C4-2B (cell line): ENCODE data around the gene HOXB5.

Experiments used
- H3K27ac ChIP-seq: fragments of 450-650 bp; 2 replicates; pipeline ENCODE4 v1.5.1; 2017
- ZFX ChIP-seq: fragments of 450-650 bp; IDR thresholded peaks from 2 replicates; pipeline ENCODE4 v1.6.1; 2017
- TF ChIP-seq, protein P1 (sequence below): fragments of 450-650 bp; conservative IDR thresholded peaks from 2 replicates; pipeline ENCODE4 v1.5.1; 2017; ENCODE audit warnings: mild to moderate bottlenecking

The HOXB5 gene

GRCh38 chr17:48606892-48607614 lies 13.5 kb upstream of the HOXB5 start:
- TF ChIP-seq, protein P1, sequence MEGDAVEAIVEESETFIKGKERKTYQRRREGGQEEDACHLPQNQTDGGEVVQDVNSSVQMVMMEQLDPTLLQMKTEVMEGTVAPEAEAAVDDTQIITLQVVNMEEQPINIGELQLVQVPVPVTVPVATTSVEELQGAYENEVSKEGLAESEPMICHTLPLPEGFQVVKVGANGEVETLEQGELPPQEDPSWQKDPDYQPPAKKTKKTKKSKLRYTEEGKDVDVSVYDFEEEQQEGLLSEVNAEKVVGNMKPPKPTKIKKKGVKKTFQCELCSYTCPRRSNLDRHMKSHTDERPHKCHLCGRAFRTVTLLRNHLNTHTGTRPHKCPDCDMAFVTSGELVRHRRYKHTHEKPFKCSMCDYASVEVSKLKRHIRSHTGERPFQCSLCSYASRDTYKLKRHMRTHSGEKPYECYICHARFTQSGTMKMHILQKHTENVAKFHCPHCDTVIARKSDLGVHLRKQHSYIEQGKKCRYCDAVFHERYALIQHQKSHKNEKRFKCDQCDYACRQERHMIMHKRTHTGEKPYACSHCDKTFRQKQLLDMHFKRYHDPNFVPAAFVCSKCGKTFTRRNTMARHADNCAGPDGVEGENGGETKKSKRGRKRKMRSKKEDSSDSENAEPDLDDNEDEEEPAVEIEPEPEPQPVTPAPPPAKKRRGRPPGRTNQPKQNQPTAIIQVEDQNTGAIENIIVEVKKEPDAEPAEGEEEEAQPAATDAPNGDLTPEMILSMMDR, result no peak
- no peak for TF ChIP-seq ZFX
- no peak overlapping the region for H3K27ac ChIP-seq

DNA sequence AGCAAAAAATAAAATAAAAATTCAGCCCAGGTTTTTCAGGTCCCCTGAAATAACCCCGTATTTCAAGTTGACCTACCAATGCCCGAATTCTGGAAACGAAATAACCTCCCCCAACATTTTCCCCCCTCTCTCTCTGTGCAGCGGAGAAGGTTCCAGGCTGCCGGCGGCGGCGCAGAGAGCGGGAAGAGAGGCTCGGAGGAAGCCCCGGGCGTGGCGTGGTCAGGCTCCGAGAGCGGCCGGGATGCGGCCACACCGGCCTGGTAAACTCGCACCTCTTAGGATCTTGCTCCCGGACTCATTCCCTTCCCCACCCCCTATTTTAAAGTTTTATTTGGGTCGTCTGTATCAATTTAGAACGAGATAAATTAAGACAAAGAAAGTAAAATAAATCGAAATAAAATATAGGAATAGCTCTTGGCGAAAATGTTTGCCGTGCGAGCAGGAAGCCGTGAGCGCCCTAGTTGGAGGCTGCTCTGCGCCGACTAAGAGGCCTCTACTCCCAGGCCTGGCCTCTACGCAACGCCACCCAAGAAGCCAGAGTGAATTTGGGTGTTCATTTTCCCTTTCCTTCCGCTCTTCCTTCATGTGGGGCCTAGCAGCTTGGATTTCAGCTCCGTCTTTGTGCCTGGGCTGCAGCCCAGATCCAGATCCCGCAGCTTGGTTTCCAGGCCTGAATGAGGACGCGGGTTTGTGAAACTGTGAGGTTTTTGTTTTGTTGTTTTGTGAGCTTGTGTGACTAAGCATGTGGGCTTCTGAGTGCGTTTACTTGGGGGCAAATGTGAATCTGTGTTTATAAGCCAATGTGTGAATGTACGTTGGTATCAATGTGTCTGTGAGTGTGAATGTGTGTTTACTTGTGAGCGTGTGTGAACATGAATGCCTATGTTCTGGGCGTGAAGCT lies 12.7 kb upstream of the HOXB5 start:
- TF ChIP-seq, protein P1, result no peak
- TF ChIP-seq ZFX, result no peak
- no peak overlapping the region for H3K27ac ChIP-seq

GRCh38 chr17:48605409-48605919 lies 11.9 kb upstream of the HOXB5 start:
- H3K27ac ChIP-seq, result peak overlapping the region; percentile 30
- TF ChIP-seq, protein P1, result no peak
- TF ChIP-seq ZFX, result no peak

DNA sequence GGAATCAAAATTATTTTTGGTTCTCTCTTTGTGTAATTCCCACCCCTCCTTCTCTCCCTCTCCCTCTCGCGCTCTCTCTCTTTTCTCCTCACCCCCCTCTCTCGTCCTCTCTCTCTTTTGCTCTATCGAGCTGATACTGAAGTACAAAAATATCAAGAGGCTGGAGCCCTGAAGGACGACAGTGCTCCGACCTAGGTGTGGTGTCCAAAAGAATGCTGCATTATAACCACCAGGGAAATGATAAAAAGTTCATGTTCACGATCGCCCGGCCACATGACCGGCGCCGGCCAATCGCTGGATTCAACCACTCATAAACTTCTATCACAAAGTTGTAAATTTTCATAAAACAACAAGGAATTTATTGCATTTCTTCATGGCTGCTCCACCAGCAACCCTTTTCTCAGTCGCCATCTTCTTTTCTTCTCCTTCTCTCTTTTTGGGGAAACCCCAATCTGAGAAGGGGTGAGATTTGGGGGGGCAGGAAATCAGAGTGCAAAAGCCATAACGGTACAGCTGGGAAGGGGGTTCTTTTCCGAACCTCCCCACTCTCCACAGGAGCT lies 11.3 kb upstream of the HOXB5 start, which contains the start of gene HOXB6:
HOXB6 (minus strand) TSS at position 217 of the 560 bp plus-strand sequence. CDS start 6,836 bp downstream, outside the sequence.
- H3K27ac ChIP-seq, result peak within 1 kb of the TSS; percentile 30
- TF ChIP-seq, protein P1, result no peak
- TF ChIP-seq ZFX, result no peak

GRCh38 chr17:48603959-48604769 lies 10.6 kb upstream of the HOXB5 start:
- peak overlapping the region; percentile 30 for H3K27ac ChIP-seq
- TF ChIP-seq ZFX, result no peak
- TF ChIP-seq, protein P1, result no peak

DNA sequence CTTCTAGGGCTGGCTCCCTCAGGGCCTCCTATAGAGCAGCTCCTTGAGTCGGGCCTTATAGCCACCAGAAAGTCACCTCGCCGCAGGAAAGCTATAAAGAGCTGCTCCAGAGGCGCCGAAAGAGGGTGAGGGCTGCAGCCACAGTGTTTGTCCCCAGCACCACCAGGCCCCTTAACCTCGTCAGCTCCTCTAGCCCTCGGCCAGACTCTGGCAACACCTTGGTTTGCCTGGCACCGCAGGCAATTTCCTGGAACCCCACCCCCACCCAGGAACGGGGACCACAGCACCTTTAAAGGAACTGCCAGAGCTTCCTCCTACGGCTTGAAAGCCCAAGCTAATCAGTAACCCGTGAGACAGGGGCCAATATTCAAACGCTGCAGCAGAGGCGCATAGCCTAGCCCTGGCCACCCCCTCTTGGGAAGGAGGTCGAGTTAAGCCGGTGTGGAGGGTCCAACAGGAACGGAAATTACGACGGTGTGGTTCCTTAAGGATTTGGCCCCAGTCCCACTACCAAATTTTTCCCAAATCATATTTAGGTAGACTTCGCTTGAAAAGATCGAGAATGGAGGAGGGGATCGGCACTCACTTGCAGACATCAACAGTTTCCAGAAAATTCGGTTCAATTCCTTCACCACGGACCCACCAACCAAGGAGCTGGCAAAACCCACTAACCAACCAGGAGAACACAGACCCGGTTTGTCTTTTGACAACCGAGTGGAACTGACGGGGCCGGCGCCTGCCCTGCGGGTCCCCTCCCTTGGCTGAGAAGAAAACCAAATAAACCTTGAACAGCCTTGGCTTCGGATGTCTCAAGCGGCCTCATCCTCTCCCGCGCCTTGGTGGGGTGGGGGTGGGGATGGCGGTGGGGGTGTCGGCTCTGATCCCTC lies 8.2 kb upstream of the HOXB5 start:
- H3K27ac ChIP-seq, result no peak overlapping the region
- no peak for TF ChIP-seq ZFX
